ENCODE results near the gene DMD. TPM values are rescaled to one million over a fixed set of nuclear protein-coding genes. Genes with fewer than 3 reads are reported as not detected.

The DMD gene
- total and polyA plus RNA-seq, 2 donors (not counting 1 experiment from before 2014, with no cell fraction given): 2.0 to 51.8 TPM

DNA sequence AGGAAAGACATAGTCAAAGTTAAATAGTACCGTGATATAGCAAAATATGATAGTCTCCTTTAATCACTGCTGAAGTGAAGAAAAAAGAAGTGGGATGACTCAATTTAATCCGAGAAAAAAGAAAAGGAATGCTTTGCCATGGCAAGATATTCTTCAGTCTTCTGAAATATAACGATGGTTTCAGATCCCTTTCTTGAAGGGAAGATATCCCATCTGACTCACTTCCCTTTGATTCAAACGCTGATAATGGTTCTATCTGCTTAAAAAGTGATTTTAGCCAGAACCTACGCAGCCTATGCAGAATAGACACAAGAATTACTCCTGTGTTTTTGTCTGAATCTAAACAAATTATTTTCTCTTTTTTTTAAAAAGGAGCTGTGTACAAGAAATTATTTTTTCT, 2071.4 kb downstream of the DMD start:
- intact Hi-C loops (cut with micrococcal nuclease): no loop called here
- Histone ChIP-seq H3K79me2 (ENCODE audit: control insufficient read depth, insufficient read depth, low read length) (no peaks in the 10 kb centered on the region), H3K36me3 (replicated peaks in 1 of 2; ENCODE audit: control extremely low read depth in 1 of 2, control insufficient read depth in 1 of 2, extremely low read depth in 1 of 2, insufficient read depth in 2 of 2, low read length in 1 of 2) (no peaks in the 10 kb centered on the region), H3K4me2 (replicated peaks; ENCODE audit: low read depth, low read length, poor library complexity, severe bottlenecking) (no peak overlapping the region), H3K4me3 (ENCODE audit: control extremely low read depth in 1 of 5, extremely low read depth in 1 of 5, insufficient read depth in 1 of 5, low read depth in 2 of 5, low read length in 4 of 5) (no peak overlapping the region), H3K4me1 (ENCODE audit: control insufficient read depth in 2 of 2, insufficient read depth in 2 of 2, low read length in 2 of 2) (peaks cover 2 to 6% of the 10 kb centered on the region in 2 donors), H3K9ac (ENCODE audit: low read length) (no peak overlapping the region), H4K20me1 (ENCODE audit: control insufficient read depth, insufficient read depth, low read length, poor library complexity, severe bottlenecking) (no peaks in the 10 kb centered on the region), H2AFZ (ENCODE audit: insufficient read depth, low read depth, low read length, poor library complexity, severe bottlenecking) (no peak overlapping the region), H3K27me3 (replicated peaks in 1 of 4; ENCODE audit: control extremely low read depth in 1 of 4, control insufficient read depth in 3 of 4, insufficient read depth in 4 of 4, low read length in 3 of 4) (no peaks in the 10 kb centered on the region), H3K9me3 (ENCODE audit: control extremely low read depth in 1 of 3, control insufficient read depth in 2 of 3, insufficient read depth in 1 of 3, low read length in 2 of 3) (peaks cover 0 to 3% (median 0%) of the 10 kb centered on the region in 3 donors), H3K27ac (ENCODE audit: low read length in 2 of 2) (no peak overlapping the region)
- ChIA-PET CTCF (no interaction called here), POLR2A (no interaction called here)
- H3K4me1 Mint-ChIP-seq: peaks cover 26% of the 10 kb centered on the region
- H3K27ac Mint-ChIP-seq: no peak overlapping the region
- no peak overlapping the region for H3K4me3 Mint-ChIP-seq
- H3K27me3 Mint-ChIP-seq: no peaks in the 10 kb centered on the region
- no CpG with 5 or more reads among the region's 5 CpGs for WGBS (ENCODE audit: insufficient coverage)
- TF ChIP-seq, protein P1, sequence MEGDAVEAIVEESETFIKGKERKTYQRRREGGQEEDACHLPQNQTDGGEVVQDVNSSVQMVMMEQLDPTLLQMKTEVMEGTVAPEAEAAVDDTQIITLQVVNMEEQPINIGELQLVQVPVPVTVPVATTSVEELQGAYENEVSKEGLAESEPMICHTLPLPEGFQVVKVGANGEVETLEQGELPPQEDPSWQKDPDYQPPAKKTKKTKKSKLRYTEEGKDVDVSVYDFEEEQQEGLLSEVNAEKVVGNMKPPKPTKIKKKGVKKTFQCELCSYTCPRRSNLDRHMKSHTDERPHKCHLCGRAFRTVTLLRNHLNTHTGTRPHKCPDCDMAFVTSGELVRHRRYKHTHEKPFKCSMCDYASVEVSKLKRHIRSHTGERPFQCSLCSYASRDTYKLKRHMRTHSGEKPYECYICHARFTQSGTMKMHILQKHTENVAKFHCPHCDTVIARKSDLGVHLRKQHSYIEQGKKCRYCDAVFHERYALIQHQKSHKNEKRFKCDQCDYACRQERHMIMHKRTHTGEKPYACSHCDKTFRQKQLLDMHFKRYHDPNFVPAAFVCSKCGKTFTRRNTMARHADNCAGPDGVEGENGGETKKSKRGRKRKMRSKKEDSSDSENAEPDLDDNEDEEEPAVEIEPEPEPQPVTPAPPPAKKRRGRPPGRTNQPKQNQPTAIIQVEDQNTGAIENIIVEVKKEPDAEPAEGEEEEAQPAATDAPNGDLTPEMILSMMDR (IDR thresholded peaks at IDR 0.05): no peak
- TF ChIP-seq EZH2 (IDR thresholded peaks at IDR 0.05; ENCODE audit: borderline replicate concordance, insufficient read depth, low read depth, low read length, poor library complexity, severe bottlenecking): no peak
- no peaks in the 10 kb centered on the region for H3K9me3 Mint-ChIP-seq (ENCODE audit: insufficient read depth)
- ATAC-seq (ENCODE audit: low read depth) (no peak), DNase-seq (no peak)

DNA sequence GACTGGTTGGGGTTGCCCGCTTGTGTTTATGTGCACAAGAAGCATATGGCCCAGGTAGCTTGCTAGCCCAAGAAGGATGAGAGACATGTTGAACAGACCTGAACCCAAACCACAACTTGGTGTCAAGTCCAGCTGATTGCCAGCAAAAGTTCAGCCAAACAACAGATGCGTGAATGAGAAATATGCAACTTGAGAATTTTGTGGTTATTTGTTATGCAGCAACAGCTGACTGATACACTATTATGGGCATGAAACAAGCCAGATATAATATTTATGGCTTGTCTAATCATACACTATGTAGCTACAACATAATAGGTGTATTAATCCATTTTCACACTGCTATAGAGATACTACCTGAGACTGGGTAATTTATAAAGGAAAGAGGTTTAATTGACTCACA, 2073.2 kb downstream of the DMD start:
- CTCF ChIA-PET: no interaction called here
- Mint-ChIP-seq H3K9me3 (ENCODE audit: insufficient read depth) (no peaks in the 10 kb centered on the region), H3K27me3 (no peaks in the 10 kb centered on the region), H3K4me1 (peaks cover 26% of the 10 kb centered on the region), H3K27ac (no peak overlapping the region), H3K4me3 (no peak overlapping the region)
- H3K4me2 ChIP-seq (replicated peaks; ENCODE audit: low read depth, low read length, poor library complexity, severe bottlenecking): no peak overlapping the region
- POLR2A ChIA-PET: no interaction called here
- H3K4me1 ChIP-seq (ENCODE audit: control insufficient read depth in 2 of 2, insufficient read depth in 2 of 2, low read length in 2 of 2): peaks cover 2 to 6% of the 10 kb centered on the region in 2 donors
- H3K4me3 ChIP-seq (ENCODE audit: control extremely low read depth in 1 of 5, extremely low read depth in 1 of 5, insufficient read depth in 1 of 5, low read depth in 2 of 5, low read length in 4 of 5): no peak overlapping the region
- H3K27me3 ChIP-seq (replicated peaks in 1 of 4; ENCODE audit: control extremely low read depth in 1 of 4, control insufficient read depth in 3 of 4, insufficient read depth in 4 of 4, low read length in 3 of 4): no peaks in the 10 kb centered on the region
- no peaks in the 10 kb centered on the region for H4K20me1 ChIP-seq (ENCODE audit: control insufficient read depth, insufficient read depth, low read length, poor library complexity, severe bottlenecking)
- H3K36me3 ChIP-seq (replicated peaks in 1 of 2; ENCODE audit: control extremely low read depth in 1 of 2, control insufficient read depth in 1 of 2, extremely low read depth in 1 of 2, insufficient read depth in 2 of 2, low read length in 1 of 2): no peaks in the 10 kb centered on the region
- H3K27ac ChIP-seq (ENCODE audit: low read length in 2 of 2): no peak overlapping the region
- H3K9me3 ChIP-seq (ENCODE audit: control extremely low read depth in 1 of 3, control insufficient read depth in 2 of 3, insufficient read depth in 1 of 3, low read length in 2 of 3): peaks cover 0 to 3% (median 0%) of the 10 kb centered on the region in 3 donors
- TF ChIP-seq EZH2 (IDR thresholded peaks at IDR 0.05; ENCODE audit: borderline replicate concordance, insufficient read depth, low read depth, low read length, poor library complexity, severe bottlenecking): no peak
- TF ChIP-seq, protein P1 (IDR thresholded peaks at IDR 0.05): no peak
- WGBS (ENCODE audit: insufficient coverage): no CpG with 5 or more reads among the region's 2 CpGs
- intact Hi-C loops (cut with micrococcal nuclease): no loop called here
- ATAC-seq (ENCODE audit: low read depth) (no peak), DNase-seq (no peak)
- no peaks in the 10 kb centered on the region for H3K79me2 ChIP-seq (ENCODE audit: control insufficient read depth, insufficient read depth, low read length)
- H2AFZ ChIP-seq (ENCODE audit: insufficient read depth, low read depth, low read length, poor library complexity, severe bottlenecking): no peak overlapping the region
- no peak overlapping the region for H3K9ac ChIP-seq (ENCODE audit: low read length)
